MM.1S (cell line): ENCODE data around the gene AP3S1.

Experiments
- DNase-seq: peaks from one replicate; pipeline ENCODE4 v3.0.0-alpha.2; 2015
- H2AFZ ChIP-seq: fragments of 300-600 bp; sonication (generic); 2 replicates; pipeline ENCODE4 v1.6.0; 2016; ENCODE audit warnings: antibody characterized with exemption, low read length
- H3F3A ChIP-seq: fragments of 300-600 bp; sonication (generic); 2 replicates; pipeline ENCODE4 v1.6.1; 2016; ENCODE audit warnings: mild to moderate bottlenecking, antibody characterized with exemption, low read length, moderate library complexity, mixed read lengths; ENCODE audit not compliant: insufficient read depth
- H3K27ac ChIP-seq: fragments of 300-600 bp; sonication (generic); 2 replicates; pipeline ENCODE4 v1.5.1; 2016; ENCODE audit warnings: mild to moderate bottlenecking, low read length
- H3K27me3 ChIP-seq: fragments of 300-600 bp; sonication (generic); replicated peaks from 2 replicates; pipeline ENCODE4 v1.6.0; 2016; ENCODE audit warnings: low read length; ENCODE audit not compliant: insufficient read depth
- H3K36me3 ChIP-seq: fragments of 300-600 bp; sonication (generic); replicated peaks from 2 replicates; pipeline ENCODE4 v1.6.1; 2016; ENCODE audit warnings: mild to moderate bottlenecking, low read length, mixed read lengths; ENCODE audit not compliant: insufficient read depth
- H3K4me1 ChIP-seq: fragments of 300-600 bp; sonication (generic); 2 replicates; pipeline ENCODE4 v1.6.1; 2016; ENCODE audit warnings: low read length, mixed read lengths
- H3K4me2 ChIP-seq: fragments of 300-600 bp; sonication (generic); 2 replicates; pipeline ENCODE4 v1.6.0; 2016; ENCODE audit warnings: low read depth, low read length
- H3K4me3 ChIP-seq: fragments of 300-600 bp; sonication (generic); 2 replicates; pipeline ENCODE4 v1.5.1; 2016; ENCODE audit warnings: low read length, mixed read lengths
- H3K79me2 ChIP-seq: fragments of 300-600 bp; sonication (generic); 2 replicates; pipeline ENCODE4 v1.6.1; 2016; ENCODE audit warnings: mixed run types, low read length, mixed read lengths
- H3K9ac ChIP-seq: fragments of 300-600 bp; sonication (generic); 2 replicates; pipeline ENCODE4 v1.6.1; 2016; ENCODE audit warnings: low read length, mixed read lengths
- H3K9me2 ChIP-seq: fragments of 300-600 bp; sonication (generic); replicated peaks from 2 replicates; pipeline ENCODE4 v1.6.1; 2016; ENCODE audit warnings: mild to moderate bottlenecking, low read length, mixed read lengths; ENCODE audit not compliant: insufficient read depth
- H3K9me3 ChIP-seq: fragments of 300-600 bp; sonication (generic); replicated peaks from 2 replicates; pipeline ENCODE4 v1.6.1; 2016; ENCODE audit warnings: mild to moderate bottlenecking, low read length, mixed read lengths; ENCODE audit not compliant: insufficient read depth
- H4K20me1 ChIP-seq: fragments of 300-600 bp; sonication (generic); 2 replicates; pipeline ENCODE4 v1.6.1; 2016; ENCODE audit warnings: mild to moderate bottlenecking, low read length, moderate library complexity, mixed read lengths; ENCODE audit not compliant: insufficient read depth
- EZH2 ChIP-seq: fragments of 300-600 bp; sonication (generic); optimal IDR thresholded peaks from 2 replicates; pipeline ENCODE3; 2017; ENCODE audit warnings: low read depth, mild to moderate bottlenecking, antibody characterized with exemption, low read length, mixed read lengths
- EZH2phosphoT487 ChIP-seq: fragments of 300-600 bp; sonication (generic); IDR thresholded peaks from 2 replicates; pipeline ENCODE4 v1.6.1; 2018; ENCODE audit warnings: antibody characterized with exemption, low read length
- TF ChIP-seq, protein P1 (sequence below): fragments of 300-600 bp; sonication (generic); IDR thresholded peaks from 2 replicates; pipeline ENCODE4 v1.5.1; 2016; ENCODE audit warnings: antibody characterized with exemption, low read length, mixed read lengths

The AP3S1 gene

DNA sequence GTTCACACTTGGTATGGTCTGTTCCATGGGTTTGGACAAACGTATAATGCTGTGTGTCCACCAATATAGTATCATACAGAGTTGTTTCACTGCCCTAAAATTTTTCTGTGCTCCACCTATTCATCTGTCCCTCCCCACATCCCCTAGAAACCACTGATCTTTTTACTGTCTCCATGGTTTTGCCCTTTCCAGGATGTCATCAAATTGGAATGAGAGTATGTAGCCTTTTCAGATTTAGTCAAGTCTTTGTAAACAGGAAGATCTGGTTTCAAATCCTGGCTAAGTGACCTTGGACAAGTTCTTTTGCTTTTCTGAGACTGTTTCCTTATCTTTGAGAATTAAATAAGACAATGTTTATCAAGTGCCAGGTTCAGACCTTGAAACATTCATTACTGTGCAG is 107.4 kb downstream of the AP3S1 start:
- Histone ChIP-seq H3F3A (no peaks in the 10 kb centered on the region), H3K79me2 (no peaks in the 10 kb centered on the region), H3K9ac (no peak overlapping the region), H2AFZ (no peak overlapping the region), H3K27me3 (no peaks in the 10 kb centered on the region), H4K20me1 (no peaks in the 10 kb centered on the region), H3K4me3 (no peak overlapping the region), H3K36me3 (no peaks in the 10 kb centered on the region), H3K27ac (no peak overlapping the region), H3K4me2 (no peak overlapping the region), H3K4me1 (no peaks in the 10 kb centered on the region), H3K9me3 (no peaks in the 10 kb centered on the region), H3K9me2 (no peaks in the 10 kb centered on the region)
- DNase-seq: no peak
- TF ChIP-seq EZH2phosphoT487 (no peak), EZH2 (no peak)
- TF ChIP-seq, protein P1, sequence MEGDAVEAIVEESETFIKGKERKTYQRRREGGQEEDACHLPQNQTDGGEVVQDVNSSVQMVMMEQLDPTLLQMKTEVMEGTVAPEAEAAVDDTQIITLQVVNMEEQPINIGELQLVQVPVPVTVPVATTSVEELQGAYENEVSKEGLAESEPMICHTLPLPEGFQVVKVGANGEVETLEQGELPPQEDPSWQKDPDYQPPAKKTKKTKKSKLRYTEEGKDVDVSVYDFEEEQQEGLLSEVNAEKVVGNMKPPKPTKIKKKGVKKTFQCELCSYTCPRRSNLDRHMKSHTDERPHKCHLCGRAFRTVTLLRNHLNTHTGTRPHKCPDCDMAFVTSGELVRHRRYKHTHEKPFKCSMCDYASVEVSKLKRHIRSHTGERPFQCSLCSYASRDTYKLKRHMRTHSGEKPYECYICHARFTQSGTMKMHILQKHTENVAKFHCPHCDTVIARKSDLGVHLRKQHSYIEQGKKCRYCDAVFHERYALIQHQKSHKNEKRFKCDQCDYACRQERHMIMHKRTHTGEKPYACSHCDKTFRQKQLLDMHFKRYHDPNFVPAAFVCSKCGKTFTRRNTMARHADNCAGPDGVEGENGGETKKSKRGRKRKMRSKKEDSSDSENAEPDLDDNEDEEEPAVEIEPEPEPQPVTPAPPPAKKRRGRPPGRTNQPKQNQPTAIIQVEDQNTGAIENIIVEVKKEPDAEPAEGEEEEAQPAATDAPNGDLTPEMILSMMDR: no peak

DNA sequence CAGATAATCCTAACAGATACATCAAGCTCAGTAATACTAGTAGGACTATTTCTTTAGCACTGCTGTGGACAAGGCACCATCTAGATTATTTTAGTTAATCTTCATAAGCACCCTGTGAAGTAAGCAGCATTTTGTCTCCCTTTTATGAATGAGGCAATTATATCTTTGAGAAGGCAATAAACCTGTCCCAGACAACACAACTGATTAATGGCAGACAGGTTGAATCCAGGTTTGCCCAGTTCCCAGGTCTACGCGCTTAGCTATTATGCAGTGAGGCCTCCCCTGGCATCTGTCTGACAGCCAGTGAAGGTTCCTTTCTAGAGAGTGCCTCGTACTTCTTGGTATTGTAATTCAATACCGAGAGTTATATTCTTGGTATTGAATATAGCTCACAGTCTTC is 110.9 kb downstream of the AP3S1 start:
- Histone ChIP-seq H3K4me3 (no peak overlapping the region), H3K4me2 (no peak overlapping the region), H4K20me1 (no peaks in the 10 kb centered on the region), H3K36me3 (no peaks in the 10 kb centered on the region), H3K27me3 (no peaks in the 10 kb centered on the region), H3K9ac (no peak overlapping the region), H3K9me2 (no peaks in the 10 kb centered on the region; the same call in 1 of the 2 replicates), H3K79me2 (no peaks in the 10 kb centered on the region), H3K4me1 (no peaks in the 10 kb centered on the region), H2AFZ (no peak overlapping the region), H3F3A (no peaks in the 10 kb centered on the region), H3K27ac (no peak overlapping the region), H3K9me3 (no peaks in the 10 kb centered on the region)
- TF ChIP-seq EZH2 (no peak), EZH2phosphoT487 (no peak)
- TF ChIP-seq, protein P1: no peak
- DNase-seq: no peak

DNA sequence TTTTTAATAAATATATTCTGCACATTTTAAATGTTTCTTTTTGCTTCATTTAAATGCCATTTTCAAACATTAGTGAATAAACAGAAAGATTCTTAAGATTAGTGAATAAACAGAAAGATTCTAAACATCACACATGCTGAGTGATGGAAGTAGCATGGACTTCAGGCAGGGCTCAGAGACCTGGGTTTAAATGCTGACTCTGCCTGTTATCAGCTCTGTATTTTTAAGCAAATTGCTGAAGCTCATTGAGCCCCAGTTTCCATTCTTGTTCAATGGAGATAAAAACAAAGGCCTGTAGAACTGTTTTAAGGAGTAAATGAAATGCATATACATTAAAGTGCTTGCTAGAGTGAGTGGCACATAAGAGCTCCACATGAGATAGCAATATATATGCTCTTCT is 112.4 kb downstream of the AP3S1 start:
- Histone ChIP-seq H3K27me3 (no peaks in the 10 kb centered on the region), H3K9ac (no peak overlapping the region), H3K9me2 (no peaks in the 10 kb centered on the region; the same call in 1 of the 2 replicates), H3K4me3 (no peak overlapping the region), H2AFZ (no peak overlapping the region), H3K27ac (no peak overlapping the region), H3F3A (no peaks in the 10 kb centered on the region), H3K79me2 (no peaks in the 10 kb centered on the region), H3K9me3 (no peaks in the 10 kb centered on the region), H3K4me1 (no peaks in the 10 kb centered on the region), H3K4me2 (no peak overlapping the region), H3K36me3 (no peaks in the 10 kb centered on the region), H4K20me1 (no peaks in the 10 kb centered on the region)
- TF ChIP-seq, protein P1: no peak
- TF ChIP-seq EZH2: no peak
- no peak for TF ChIP-seq EZH2phosphoT487
- DNase-seq: no peak
